Liver (tissue), 3 donors: ENCODE data around the gene GALNT8.

ENCODE experiments used
- ATF3 ChIP-seq: IDR thresholded peaks from 2 replicates; pipeline ENCODE4 v1.6.1; 2016; ENCODE audit warnings: antibody characterized with exemption
- CTCF ChIP-seq: fragments of 150-350 bp; IDR thresholded peaks from 2 replicates; pipeline ENCODE4 v1.5.1; 2017; ENCODE audit warnings: improper control_type of control experiment, low read depth, low read length; ENCODE audit not compliant: missing input control
- EGR1 ChIP-seq, 2 donors: IDR thresholded peaks; 2 replicates each; pipeline ENCODE4 v1.6.1; 2016 to 2018; ENCODE audit warnings: antibody characterized with exemption in 2 of 2, low read depth in 2 of 2
- FOXA1 ChIP-seq: IDR thresholded peaks from 2 replicates; pipeline ENCODE4 v1.6.1; 2016; ENCODE audit warnings: antibody characterized with exemption
- GABPA ChIP-seq, 2 donors: IDR thresholded peaks in 1 of 2; conservative IDR thresholded peaks in 1 of 2; 2 replicates each; pipeline ENCODE4 v1.6.1; 2016; ENCODE audit warnings: antibody characterized with exemption in 2 of 2, mild to moderate bottlenecking in 1 of 2, moderate library complexity in 1 of 2
- MAX ChIP-seq: IDR thresholded peaks from 2 replicates; pipeline ENCODE4 v1.6.1; 2016; ENCODE audit warnings: antibody characterized with exemption
- NR2F2 ChIP-seq: IDR thresholded peaks from 2 replicates; pipeline ENCODE4 v1.6.1; 2016; ENCODE audit warnings: antibody characterized with exemption
- RAD21 ChIP-seq, 2 donors: IDR thresholded peaks; 2 replicates each; pipeline ENCODE4 v1.6.1; 2016; ENCODE audit warnings: antibody characterized with exemption in 2 of 2, mild to moderate bottlenecking in 2 of 2
- REST ChIP-seq: IDR thresholded peaks from 2 replicates; pipeline ENCODE4 v1.6.1; 2016; ENCODE audit warnings: antibody characterized with exemption, mild to moderate bottlenecking
- RXRA ChIP-seq, 2 donors: IDR thresholded peaks; 2 replicates each; pipeline ENCODE4 v1.6.1; 2017 to 2018; ENCODE audit warnings: antibody characterized with exemption in 2 of 2, mild to moderate bottlenecking in 1 of 2
- SP1 ChIP-seq: IDR thresholded peaks from 2 replicates; pipeline ENCODE4 v1.6.1; 2018; ENCODE audit warnings: antibody characterized with exemption, mild to moderate bottlenecking
- TAF1 ChIP-seq: conservative IDR thresholded peaks from 2 replicates; pipeline ENCODE4 v1.6.1; 2016; ENCODE audit warnings: antibody characterized with exemption, mild to moderate bottlenecking
- YY1 ChIP-seq: IDR thresholded peaks from 2 replicates; pipeline ENCODE4 v1.6.1; 2016; ENCODE audit warnings: antibody characterized with exemption, mild to moderate bottlenecking
- ZBTB33 ChIP-seq: IDR thresholded peaks from 2 replicates; pipeline ENCODE4 v1.6.1; 2016; ENCODE audit warnings: antibody characterized with exemption
- donor health status: healthy.
- donor health status: healthy.

GRCh38 chr12:4705824-4706223, 14.4 kb upstream of the GALNT8 start:
- no peak for TF ChIP-seq FOXA1
- no peak for TF ChIP-seq CTCF
- TF ChIP-seq GABPA (IDR thresholded peaks at IDR 0.05 in 1 of 2, conservative IDR thresholded peaks at IDR 0.05 in 1 of 2), result no peak
- TF ChIP-seq EGR1 (IDR thresholded peaks at IDR 0.05; ENCODE audit: low read depth in 2 of 2), result no peak
- TF ChIP-seq MAX, result no peak
- TF ChIP-seq RAD21 (IDR thresholded peaks at IDR 0.05), result no peak
- no peak for TF ChIP-seq REST
- TF ChIP-seq ZBTB33, result no peak
- no peak for TF ChIP-seq YY1
- TF ChIP-seq TAF1, result no peak
- TF ChIP-seq RXRA (IDR thresholded peaks at IDR 0.05), result no peak
- no peak for TF ChIP-seq SP1
- TF ChIP-seq NR2F2, result no peak
- TF ChIP-seq ATF3, result no peak
